ENCODE measurements around the gene S1PR5.

DNA sequence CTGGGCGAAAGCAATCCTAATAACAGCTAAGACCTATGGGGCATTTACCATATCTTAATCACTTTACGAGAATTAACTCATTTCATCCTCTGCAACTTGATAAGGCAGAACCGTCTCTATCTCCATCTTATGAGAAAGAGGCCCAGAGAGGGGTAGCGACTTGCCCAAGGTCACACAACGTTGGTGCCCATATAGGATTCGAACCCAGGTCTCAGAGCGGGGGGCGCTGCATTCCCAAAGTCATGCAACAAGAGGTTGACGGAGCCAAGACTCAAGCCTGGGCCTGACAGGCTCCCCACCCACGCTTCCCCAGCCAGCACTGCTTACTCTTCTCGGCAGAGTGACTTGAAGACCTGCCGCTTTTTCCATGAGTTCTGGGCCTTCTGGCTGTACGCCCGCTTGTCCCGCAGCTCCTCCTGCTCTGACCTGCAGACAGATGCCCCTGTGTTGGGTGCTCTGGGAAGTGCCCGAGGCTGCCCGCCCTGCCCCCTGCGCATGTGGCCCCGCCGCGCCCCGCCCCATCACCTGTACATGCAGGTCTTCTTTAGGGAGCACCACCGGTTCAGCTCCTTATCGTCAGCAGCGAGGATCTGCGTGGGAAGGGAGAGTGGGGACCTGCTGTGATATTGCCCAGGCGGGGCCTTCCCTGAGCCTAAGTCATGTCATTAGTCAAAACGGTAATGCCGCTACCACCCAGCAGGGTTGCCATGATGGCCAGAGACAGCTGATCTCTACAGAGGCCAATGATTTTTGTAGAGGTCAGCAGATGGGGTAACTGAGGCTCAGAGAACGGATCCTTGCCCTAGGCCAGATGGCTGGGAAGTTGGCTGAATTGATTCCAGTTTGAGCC is 37.7 kb upstream of the S1PR5 start:
- peak in 2 of 6 experiments; percentile 13 for TF ChIP-seq CTCF (IDR thresholded peaks at IDR 0.05)
- TF ChIP-seq POLR2A (IDR thresholded peaks at IDR 0.05), result no peak
